Measurements from ENCODE around the gene DNAJC1. TPM values are rescaled to one million over a fixed set of nuclear protein-coding genes. Genes with fewer than 3 reads are reported as not detected.

DNAJC1 gene
- total and polyA plus RNA-seq, 2 of the 4 experiments (the other 2 are of a cell fraction): 12.7 to 13.3 TPM

- Histone ChIP-seq H3K9me1 (ENCODE audit: insufficient read depth, low read length) (no peaks in the 10 kb centered on the region), H3K14ac (replicated peaks; ENCODE audit: low read depth, low read length) (no peak overlapping the region), H4K20me1 (ENCODE audit: insufficient read depth, low read length) (peaks cover 4% of the 10 kb centered on the region; the same call in 1 of the 2 replicates), H2AK9ac (replicated peaks; ENCODE audit: low read depth, low read length, poor library complexity) (no peak overlapping the region), H2BK15ac (ENCODE audit: low read depth, low read length) (no peak overlapping the region), H2BK120ac (ENCODE audit: low read depth, low read length) (no peak overlapping the region), H2AFZ (replicated peaks; ENCODE audit: low read length, poor library complexity) (no peak overlapping the region), H3K27ac (ENCODE audit: insufficient read depth, low read length) (no peak overlapping the region), H3K4ac (ENCODE audit: low read depth, low read length) (no peak overlapping the region), H3K56ac (ENCODE audit: extremely low read depth, insufficient read depth, low read length) (no peak overlapping the region), H4K8ac (ENCODE audit: low read depth in 2 of 2, low read length in 2 of 2) (no peak overlapping the region), H3K18ac (ENCODE audit: low read depth, low read length) (no peak overlapping the region), H3K4me2 (ENCODE audit: low read depth, low read length) (no peak overlapping the region), H3K9me3 (ENCODE audit: control insufficient read depth, insufficient read depth, low read length) (no peaks in the 10 kb centered on the region), H2BK20ac (ENCODE audit: low read depth, low read length) (no peak overlapping the region), H3K9ac (ENCODE audit: low read depth, low read length) (no peak overlapping the region), H4K5ac (ENCODE audit: low read depth, low read length) (no peak overlapping the region), H2AK5ac (ENCODE audit: low read depth, low read length) (no peak overlapping the region), H4K91ac (ENCODE audit: insufficient read depth, low read depth, low read length) (no peak overlapping the region), H3K27me3 (ENCODE audit: control insufficient read depth, insufficient read depth, low read length) (no peaks in the 10 kb centered on the region), H3K79me1 (ENCODE audit: low read depth in 1 of 2, low read length in 2 of 2) (peaks cover 9 to 22% of the 10 kb centered on the region in 2 experiments), H2BK5ac (ENCODE audit: low read depth, low read length, poor library complexity, severe bottlenecking) (no peak overlapping the region), H3K4me3 (ENCODE audit: insufficient read depth, low read depth, low read length) (no peak overlapping the region), H3K23ac (ENCODE audit: low read depth, low read length) (no peak overlapping the region), H3K36me3 (ENCODE audit: control insufficient read depth, insufficient read depth, low read length) (no peaks in the 10 kb centered on the region), H3K4me1 (ENCODE audit: control insufficient read depth, insufficient read depth, low read length) (peaks cover 2% of the 10 kb centered on the region; the same call in 1 of the 2 replicates)
- WGBS, 2 experiments (ENCODE audit: extremely low coverage in 2 of 2, insufficient read length in 1 of 2): no CpG with 5 or more reads among the region's 2 CpGs
- ATAC-seq (ENCODE audit: low read depth) (no peak), DNase-seq (no peak)
- ChIA-PET CTCF (no interaction called here), POLR2A (ENCODE audit: unreplicated experiment) (no interaction called here)
- dilution Hi-C loops (cut with HindIII; ENCODE audit: low sequenced_read_pairs, unreplicated experiment): no loop called here
- no peak for TF ChIP-seq MXI1 (IDR thresholded peaks at IDR 0.05; ENCODE audit: borderline replicate concordance, low read depth, low read length)
- no peak for TF ChIP-seq MAFK (IDR thresholded peaks at IDR 0.05; ENCODE audit: low read depth, low read length)
- no peak for TF ChIP-seq MAZ (IDR thresholded peaks at IDR 0.05; ENCODE audit: borderline replicate concordance, low read depth, low read length)
- no peak for TF ChIP-seq NFE2L2 (IDR thresholded peaks at IDR 0.05; ENCODE audit: low read depth, low read length)
- no peak for TF ChIP-seq POLR2A (IDR thresholded peaks at IDR 0.05; ENCODE audit: low read depth, low read length)
- TF ChIP-seq ELK1 (IDR thresholded peaks at IDR 0.05; ENCODE audit: borderline replicate concordance, low read depth, low read length): no peak
- TF ChIP-seq CTCF (conservative IDR thresholded peaks at IDR 0.05; ENCODE audit: low read depth, low read length): no peak
- no peak for TF ChIP-seq CEBPB (IDR thresholded peaks at IDR 0.05; ENCODE audit: low read depth, low read length)
- TF ChIP-seq USF2 (IDR thresholded peaks at IDR 0.05; ENCODE audit: low read depth, low read length): no peak
- TF ChIP-seq RCOR1 (IDR thresholded peaks at IDR 0.05; ENCODE audit: insufficient replicate concordance, low read length): no peak
- no peak for TF ChIP-seq BHLHE40 (IDR thresholded peaks at IDR 0.05; ENCODE audit: low read depth, low read length)
- no peak for TF ChIP-seq FOS (IDR thresholded peaks at IDR 0.05; ENCODE audit: low read depth, low read length)
- TF ChIP-seq SMC3 (IDR thresholded peaks at IDR 0.05; ENCODE audit: low read depth, low read length): no peak
- no peak for TF ChIP-seq RFX5 (IDR thresholded peaks at IDR 0.05; ENCODE audit: low read depth, low read length)
- no peak for TF ChIP-seq CHD1 (IDR thresholded peaks at IDR 0.05; ENCODE audit: low read depth, low read length)
- no peak for TF ChIP-seq RAD21 (IDR thresholded peaks at IDR 0.05; ENCODE audit: low read length)
- no TSS peak for BruUV-seq (replicated peaks)
- in situ Hi-C loops (cut with MboI; ENCODE audit: low sequenced_read_pairs): no loop called here
- intact Hi-C loops (cut with micrococcal nuclease): loop anchor here (10.0 kb wide), 1 partner anchor 1121 kb away; no protein-coding TSS in a partner anchor
Measured at GRCh38 chr10:21976280-21976679, 27.2 kb downstream of the DNAJC1 start.

All from IMR-90 (cell line).